HG03378 (cell line): ENCODE measurements around the gene XYLT1.

Source experiments
- ATAC-seq: cut with Tn5 transposase; IDR thresholded peaks from one replicate; pipeline ENCODE4 v1.9.1; 2021; ENCODE audit warnings: mild to moderate bottlenecking, moderate library complexity; ENCODE audit not compliant: unreplicated experiment

Gene XYLT1

DNA sequence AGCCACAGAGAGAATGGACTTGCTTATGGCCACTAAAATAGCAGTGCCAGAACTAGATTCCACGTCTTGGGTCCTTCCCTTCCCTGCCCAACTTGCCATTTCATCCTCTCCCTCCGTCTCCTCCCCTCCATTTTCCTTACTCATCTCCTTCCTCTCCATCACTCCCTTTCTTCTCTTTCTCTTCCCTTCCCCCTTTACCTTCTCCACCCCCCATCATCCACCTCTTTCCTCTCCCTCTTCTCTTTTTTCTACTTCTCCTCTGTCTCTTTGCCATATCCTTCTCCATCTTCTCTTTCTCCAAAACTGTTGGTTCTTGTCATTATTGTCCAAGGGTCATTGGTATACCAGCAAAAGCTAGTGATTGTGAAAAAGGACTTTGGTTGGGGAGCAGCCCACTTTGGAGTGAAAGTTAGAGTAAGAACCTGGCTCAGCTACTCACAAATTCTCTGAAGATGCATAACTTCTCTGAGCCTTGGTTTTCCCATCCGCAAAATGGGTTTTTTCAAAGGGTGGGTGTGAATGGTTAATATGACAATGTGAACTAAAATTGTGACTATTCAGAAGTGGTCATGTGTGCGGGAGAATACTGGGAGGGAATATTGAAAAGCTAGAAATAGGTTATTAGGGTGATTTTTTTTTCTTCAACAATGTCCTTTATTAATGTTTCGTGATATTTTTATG is 393.8 kb downstream of the XYLT1 start:
- no peak for ATAC-seq

DNA sequence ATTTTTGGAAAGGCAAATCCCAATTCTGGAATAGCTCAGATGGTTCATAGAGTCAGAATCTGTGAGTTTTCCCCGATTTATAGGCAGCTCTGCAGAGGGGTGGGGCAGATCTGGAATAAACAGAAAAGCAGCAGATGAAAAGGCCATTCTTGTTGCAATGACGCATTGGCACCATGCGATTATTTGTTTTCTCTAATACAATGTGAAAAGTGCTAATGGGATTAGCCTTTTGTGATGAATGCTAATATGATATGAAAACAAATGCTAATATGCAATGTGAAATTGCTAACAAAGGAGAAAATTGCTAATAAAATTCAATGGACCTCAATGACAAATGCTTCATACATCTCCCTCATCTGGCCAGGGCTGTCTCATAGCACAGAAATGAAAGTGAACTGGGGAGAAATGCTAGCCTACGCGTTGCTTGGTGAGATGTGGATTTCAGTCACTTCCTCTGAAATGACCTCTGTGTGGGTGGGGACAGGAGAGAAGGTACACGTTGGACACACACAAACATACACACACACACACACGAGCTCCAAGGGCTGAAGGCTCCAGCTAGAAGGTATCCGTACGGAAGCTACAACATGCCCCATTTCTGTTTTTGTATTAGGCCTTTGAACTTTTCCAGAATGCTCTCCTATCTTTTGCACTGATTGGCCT is 394.5 kb downstream of the XYLT1 start:
- no peak for ATAC-seq

DNA sequence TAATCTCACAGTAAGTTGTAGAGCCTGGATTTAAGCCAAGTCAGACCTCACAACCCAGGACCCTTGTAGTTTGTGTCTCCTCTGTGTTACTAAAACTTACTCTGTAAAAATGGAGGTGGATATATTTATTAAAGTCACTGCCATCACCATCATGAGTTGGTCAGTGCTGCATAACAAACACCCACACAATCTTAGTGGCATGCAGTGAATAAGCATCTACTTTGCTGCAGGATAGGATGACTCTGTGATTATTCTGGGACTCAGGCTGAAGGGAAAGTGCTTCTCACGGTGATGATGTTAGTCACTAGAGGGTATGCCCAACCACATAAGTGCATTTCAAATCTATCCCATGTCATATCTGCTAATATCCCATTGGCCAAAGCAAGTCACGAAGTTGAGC is 398.7 kb downstream of the XYLT1 start:
- no peak for ATAC-seq

DNA sequence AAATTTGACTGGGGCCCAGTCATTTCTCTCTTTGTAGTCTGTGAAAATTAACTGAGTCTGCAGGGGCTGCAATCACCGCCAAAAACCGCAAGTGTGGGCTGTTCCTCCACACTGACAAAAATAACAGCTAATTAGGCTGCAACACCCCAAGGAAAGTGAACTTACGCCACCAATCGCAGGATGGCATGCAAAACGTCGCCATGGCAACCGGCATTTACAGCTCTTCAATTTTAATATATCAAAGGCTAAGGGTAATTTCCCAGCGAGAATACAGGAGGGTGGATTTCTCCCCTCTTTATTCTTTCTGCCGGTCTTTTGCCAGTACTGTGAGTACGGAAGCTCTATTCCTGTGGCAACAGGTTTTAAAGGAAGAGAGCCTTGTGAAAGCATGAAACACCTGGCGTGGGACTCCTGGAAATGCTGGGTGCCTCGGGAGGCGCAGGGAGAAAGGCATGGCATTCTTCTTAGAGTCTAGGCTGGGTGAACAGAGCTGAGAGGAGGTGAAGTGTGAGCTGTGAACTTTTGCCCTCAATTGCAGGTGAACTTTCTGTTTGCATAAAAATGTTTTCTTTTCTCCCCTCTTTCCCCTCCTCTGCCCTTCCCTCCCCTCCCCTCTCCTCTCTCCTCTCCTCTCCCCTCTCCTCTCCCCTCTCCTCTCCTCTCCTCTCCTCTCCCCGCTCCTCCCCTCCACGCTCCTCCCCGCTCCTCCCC is 399.7 kb downstream of the XYLT1 start:
- peak; percentile 82 for ATAC-seq

DNA sequence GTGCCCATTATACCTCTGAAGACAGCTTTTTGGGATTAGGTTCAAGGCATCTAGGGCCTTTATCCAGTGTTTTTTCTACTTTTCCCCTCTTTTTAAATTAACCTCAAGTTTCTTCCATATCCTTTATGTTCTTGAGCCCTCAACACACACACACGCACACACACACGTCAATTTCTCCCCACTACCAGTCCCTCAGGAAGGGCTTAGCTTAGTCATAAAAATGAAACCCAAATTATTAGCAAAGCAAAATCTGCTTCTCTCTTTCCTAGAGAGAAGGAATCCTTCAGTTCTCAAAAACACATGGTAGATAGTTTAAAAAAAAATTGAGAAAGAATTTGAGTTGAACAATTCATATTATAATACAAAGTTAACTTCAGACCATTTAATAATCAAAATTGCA is 401.1 kb downstream of the XYLT1 start:
- ATAC-seq: no peak

DNA sequence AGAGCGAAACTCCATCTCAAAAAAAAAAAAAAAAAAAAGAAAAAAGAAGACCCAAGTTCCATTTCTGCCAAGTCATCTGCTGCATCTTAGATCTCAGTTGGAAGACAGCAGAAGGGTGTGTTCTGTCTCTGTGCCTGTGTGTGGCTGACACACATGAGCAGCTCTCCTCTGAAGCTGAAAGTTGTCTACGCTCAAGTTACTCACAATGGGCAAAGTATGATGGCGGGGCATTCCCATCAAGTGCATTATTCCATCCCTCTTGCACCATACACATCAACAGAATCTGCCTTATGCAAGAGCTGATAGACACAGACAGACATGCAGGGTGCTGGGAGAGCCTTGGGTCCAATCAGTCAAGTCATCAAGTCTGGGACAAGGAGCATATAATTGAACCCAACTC is 402.2 kb downstream of the XYLT1 start:
- ATAC-seq: no peak

DNA sequence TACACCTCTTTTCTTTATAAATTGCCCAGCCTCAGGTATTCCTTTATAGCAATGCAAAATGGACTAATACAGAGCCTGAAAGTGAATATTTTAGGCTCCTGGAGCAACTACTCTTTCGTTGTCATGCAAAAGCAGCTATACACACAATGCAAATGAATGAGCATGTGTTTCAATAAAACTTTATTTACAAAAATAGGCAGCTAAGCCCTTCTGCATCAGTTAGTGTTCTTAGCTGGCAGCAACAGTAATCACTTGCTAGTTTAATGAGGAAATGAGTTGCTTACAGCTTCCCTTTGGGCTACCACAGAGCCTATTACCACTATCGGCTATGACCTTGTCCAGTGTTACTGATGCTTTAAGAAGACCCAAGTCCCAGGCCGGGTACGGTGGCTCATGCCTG is 402.9 kb downstream of the XYLT1 start:
- ATAC-seq: no peak

DNA sequence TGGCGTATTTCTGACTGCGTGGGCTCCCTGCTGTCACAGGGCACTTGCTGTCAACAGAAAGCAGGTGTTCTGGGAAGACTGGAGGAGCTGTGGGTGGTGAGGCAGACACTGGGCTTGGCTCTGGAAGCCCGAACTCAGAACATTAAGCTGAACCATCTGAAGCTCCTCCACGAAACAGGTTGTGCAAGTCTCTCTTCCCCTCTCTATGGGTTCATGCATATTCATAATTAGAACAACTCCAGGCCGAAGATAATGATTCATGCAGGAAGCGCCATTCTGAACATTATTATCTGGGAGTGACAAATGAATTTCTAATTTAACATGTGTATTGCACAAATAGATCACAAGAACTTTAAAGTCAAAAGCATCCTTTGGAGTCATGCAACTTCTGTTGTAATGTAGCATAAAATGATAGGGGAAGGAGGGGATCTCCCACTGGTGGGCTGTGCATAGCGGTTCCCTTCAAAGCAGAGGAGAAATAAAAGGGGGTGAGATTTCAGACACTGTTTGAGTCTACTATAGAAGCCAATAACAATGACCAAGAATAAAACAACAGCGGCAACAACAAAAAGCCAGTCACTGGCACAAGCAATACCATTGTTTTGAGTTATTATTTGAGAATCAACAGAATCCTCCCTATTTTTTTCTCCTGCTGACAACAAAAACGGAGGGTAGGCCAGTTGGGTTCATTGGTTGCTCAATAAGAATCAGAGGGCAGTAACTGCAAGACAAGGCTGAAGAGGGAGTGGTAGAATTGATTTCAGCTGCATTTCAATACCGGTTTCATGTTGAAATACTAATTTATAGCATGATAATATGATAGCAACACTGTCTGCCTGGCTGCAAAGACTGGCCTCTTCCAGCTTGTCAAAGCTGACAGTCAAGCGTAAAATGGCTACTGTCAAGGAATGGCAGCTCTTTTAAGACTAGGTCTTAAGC is 407.3 kb downstream of the XYLT1 start:
- ATAC-seq: no peak

DNA sequence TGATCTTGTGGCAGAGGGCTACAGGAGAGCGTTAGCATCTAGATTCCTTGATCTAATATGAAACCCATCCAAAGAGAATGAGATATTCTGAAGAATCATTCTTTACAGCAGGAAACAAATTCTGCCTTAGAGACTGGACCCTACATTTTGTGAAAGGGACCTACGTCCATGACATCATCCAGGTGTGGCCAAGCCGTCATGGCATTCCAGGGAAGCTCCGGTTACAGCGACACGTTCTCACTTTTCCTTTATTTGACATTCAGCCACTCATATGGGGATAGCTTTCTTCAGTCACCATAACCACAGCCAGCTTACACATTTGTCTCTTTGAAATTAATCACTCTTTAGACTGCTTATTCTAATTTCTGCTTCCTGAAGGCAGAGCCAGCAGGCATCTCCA is 408.1 kb downstream of the XYLT1 start:
- no peak for ATAC-seq

DNA sequence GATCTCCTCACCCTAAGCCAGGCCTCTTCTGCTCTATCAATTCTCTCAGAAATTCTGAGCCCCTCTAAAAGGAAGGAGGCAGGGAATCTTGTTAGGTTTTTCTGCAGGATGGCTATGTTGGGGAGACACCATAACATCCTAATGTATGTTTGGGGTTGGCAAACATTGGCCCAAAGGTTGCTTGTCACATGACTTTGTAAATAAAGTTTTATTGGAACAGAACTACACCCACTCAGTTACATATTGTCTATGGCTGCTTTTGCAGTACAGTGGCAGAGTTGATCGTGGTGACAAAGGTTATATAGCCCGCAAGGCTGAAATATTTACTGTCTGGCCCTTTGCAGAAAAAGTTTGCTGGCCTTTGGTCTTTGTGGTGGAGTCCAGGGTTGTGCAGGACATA is 409.4 kb downstream of the XYLT1 start:
- no peak for ATAC-seq

DNA sequence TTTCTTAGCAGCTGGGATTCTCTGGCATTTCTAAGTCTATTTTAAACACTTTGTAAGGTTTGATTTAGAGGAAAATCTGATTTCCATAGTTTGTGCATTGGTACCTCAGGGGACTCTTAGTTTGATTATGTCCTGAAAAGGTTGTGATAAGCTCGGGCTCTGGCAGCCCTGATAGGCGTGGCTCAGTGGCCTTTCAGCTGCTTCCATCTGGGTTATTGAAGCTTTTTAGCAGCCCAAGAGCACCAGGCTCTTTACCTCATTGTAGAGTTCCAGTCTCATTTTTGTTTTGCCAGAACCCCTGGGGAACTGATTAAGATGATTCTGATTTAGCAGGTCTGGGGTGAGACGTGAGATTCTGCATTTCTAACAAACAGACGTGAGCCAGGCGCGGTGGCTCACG is 412.3 kb downstream of the XYLT1 start:
- ATAC-seq: no peak

DNA sequence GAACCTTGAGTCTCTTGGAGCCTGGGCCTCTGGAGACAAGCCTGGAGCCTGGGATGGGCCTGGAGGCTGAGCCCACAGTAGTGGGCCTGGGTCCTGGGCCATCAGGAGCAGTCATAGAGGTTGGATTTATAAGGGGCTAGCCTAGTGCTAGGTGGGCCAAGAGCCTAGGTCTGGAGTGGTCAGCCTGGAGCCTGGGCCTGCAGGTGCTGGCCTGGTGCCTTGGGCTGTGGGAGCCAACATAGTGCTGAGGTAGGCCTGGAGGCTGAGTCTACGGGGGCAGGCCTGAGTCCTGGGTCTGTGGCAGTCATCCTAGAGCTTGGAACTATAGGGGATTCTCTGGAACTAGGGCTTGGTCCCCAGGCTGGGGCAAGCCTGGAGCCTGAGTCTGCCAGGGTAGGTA is 414.1 kb downstream of the XYLT1 start:
- no peak for ATAC-seq

DNA sequence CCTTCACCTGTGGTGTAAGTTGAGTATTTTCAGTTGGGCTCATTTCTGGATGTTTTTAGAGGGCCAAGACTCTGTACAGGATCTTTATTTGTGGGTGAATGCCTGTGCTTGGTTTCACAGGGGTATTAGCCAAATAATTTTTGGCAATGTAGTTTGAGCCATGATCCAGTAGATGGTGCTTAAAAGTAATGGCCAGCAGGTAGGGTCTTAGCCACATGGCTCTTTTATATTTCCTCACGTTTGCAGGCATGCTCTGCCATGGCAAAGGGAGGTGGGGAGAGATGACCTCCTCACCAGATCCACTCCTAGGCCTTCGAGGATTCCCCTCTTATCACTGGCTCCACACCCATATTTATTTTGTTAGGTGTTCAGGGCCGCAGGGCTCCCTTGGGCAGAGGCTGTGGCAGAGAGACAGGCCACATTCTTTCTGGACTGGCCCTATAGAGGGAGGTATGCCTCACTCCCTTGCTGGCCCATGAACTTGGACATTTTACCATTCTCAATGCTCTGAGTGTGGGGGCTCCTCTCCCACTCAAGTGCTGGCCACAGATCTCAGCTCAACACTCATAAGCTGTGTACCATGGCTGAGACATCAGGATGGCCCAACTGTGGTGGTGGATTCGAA is 417.1 kb downstream of the XYLT1 start:
- ATAC-seq: no peak
